ENCODE results near the gene MORN1.

The MORN1 gene

GRCh38 chr1:2418791-2419320 lies 27.5 kb upstream of the MORN1 start:
- no peak for DNase-seq

- no peak for DNase-seq
Measured at GRCh38 chr1:2417833-2418225, 26.5 kb upstream of the MORN1 start.

GRCh38 chr1:2417083-2417832 lies 25.9 kb upstream of the MORN1 start:
- no peak for DNase-seq

GRCh38 chr1:2416403-2416802 lies 25.0 kb upstream of the MORN1 start:
- peak; percentile 44 for DNase-seq

GRCh38 chr1:2415801-2416208 lies 24.5 kb upstream of the MORN1 start:
- DNase-seq = peak; percentile 63

- no peak for DNase-seq
Measured at GRCh38 chr1:2415337-2415736, 24.0 kb upstream of the MORN1 start.

- peak; percentile 79 for DNase-seq
Measured at GRCh38 chr1:2414297-2414958, 23.1 kb upstream of the MORN1 start.

- peak; percentile 40 for DNase-seq
Measured at GRCh38 chr1:2413495-2414296, 22.3 kb upstream of the MORN1 start.

GRCh38 chr1:2412773-2413494 lies 21.6 kb upstream of the MORN1 start:
- DNase-seq = no peak

GRCh38 chr1:2412395-2412772 lies 21.0 kb upstream of the MORN1 start, which contains the start of gene PEX10:
PEX10 (minus strand) TSS chr1:2412564; CDS start chr1:2412502, 62 bp downstream.
- peak; percentile 100 for DNase-seq

GRCh38 chr1:2411801-2412394 lies 20.5 kb upstream of the MORN1 start:
- no peak for DNase-seq

- DNase-seq = no peak
Measured at GRCh38 chr1:2409745-2410144, 18.4 kb upstream of the MORN1 start.

- DNase-seq = no peak
Measured at GRCh38 chr1:2408859-2409276, 17.5 kb upstream of the MORN1 start.

- DNase-seq = no peak
Measured at GRCh38 chr1:2408456-2408855, 17.1 kb upstream of the MORN1 start.

- no peak for DNase-seq
Measured at GRCh38 chr1:2407991-2408275, 16.6 kb upstream of the MORN1 start.

- no peak for DNase-seq
Measured at GRCh38 chr1:2407166-2407990, 16.0 kb upstream of the MORN1 start.

GRCh38 chr1:2406451-2407041 lies 15.2 kb upstream of the MORN1 start:
- no peak for DNase-seq

GRCh38 chr1:2405588-2406295 lies 14.4 kb upstream of the MORN1 start:
- DNase-seq = no peak

GRCh38 chr1:2404890-2405511 lies 13.6 kb upstream of the MORN1 start:
- DNase-seq = no peak

Measured in activated CD4-positive, CD25-positive, alpha-beta regulatory T cell treated with anti-CD3 and anti-CD28 coated beads, Interleukin-2, amount 50 U/mL, for 72 hours (primary cell).